GM18861 (cell line): ENCODE results near the gene RASGRF1.
"Not testable (repeated sequence)": the region's sequence is repeated elsewhere in the genome, so short reads cannot be mapped to it uniquely, and the experiment has no call there.

ENCODE experiments used
- ATAC-seq: cut with Tn5 transposase; IDR thresholded peaks from one replicate; pipeline ENCODE4 v1.9.1; 2021; ENCODE audit not compliant: unreplicated experiment

RASGRF1 gene

GRCh38 chr15:78937132-78937739 lies 153.3 kb downstream of the RASGRF1 start:
- no peak for ATAC-seq

GRCh38 chr15:78934655-78935023 lies 155.9 kb downstream of the RASGRF1 start:
- ATAC-seq, result no peak

- ATAC-seq, result no peak
Measured at GRCh38 chr15:78933823-78934654, 156.5 kb downstream of the RASGRF1 start.

DNA sequence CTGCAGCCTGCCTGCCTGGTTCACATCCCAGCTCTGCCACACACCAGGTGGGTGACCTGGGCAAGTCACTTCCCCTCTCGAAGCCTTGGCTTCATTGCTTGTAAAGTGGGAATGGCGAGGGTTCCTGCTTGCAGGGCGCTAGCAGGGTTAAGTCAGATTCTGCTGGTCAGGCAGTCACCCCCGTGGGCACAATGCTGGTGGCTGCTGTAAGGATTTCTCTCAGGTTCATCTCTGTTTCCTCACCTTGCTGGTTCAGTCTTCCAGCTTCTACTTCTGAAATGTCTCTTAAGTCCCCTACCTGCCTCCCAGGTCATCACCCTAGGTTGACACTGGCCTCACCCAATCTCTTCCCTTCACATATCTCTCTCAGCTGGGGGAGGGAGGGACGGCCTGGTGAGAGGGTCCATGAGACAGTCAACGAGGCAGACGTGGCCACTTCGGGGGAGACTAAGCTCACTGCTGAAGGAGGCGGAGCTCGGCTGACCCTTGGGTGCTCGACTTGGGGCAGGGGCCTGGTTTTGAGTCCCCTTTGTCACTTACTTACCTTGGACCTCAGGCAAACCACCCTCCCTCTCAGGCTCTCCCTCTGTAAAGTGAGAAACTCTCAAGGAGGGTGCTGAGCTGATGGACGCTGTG lies 157.3 kb downstream of the RASGRF1 start:
- ATAC-seq, result no peak

- ATAC-seq, result no peak
Measured at GRCh38 chr15:78932258-78932808, 158.2 kb downstream of the RASGRF1 start.

- ATAC-seq, result no peak
Measured at GRCh38 chr15:78931439-78932257, 158.9 kb downstream of the RASGRF1 start.

DNA sequence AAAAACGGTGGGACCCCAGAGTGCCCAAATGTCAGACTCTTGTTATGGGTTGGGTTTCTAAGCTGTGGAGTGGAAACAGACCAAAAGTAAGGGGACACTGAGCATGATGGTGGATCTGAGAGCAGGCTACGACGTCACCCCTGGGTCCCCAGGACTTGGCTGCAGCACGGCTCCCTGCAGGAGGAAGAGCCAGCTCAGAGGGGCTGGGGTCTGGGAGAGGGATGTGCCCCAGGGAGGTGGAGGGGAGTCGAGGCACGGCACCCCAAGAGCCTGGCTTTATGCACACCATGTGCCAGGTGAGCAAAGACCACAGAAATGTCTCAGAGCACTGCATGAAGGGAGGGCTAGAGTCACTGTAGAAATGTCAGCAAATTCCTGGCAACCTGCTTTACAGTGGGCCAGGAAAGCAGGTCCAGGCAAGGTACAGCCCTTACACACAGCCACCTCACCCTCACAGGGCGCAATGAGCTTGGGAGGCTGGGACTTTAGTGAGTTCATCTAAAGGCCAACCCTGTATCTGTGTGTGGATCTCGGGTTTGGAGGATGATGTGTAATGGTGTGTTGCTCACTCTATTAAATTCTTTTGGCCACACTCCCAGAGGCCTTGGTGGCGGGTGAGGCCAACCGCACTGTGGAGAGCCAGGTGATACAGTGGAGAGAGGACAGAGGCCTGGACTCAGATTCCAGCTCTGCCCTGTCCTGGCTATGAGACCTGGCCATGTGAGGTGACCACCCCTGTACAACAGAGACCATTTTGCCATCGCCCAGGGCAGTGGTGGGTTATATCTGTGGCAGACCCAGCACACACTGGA lies 159.8 kb downstream of the RASGRF1 start:
- no peak for ATAC-seq

DNA sequence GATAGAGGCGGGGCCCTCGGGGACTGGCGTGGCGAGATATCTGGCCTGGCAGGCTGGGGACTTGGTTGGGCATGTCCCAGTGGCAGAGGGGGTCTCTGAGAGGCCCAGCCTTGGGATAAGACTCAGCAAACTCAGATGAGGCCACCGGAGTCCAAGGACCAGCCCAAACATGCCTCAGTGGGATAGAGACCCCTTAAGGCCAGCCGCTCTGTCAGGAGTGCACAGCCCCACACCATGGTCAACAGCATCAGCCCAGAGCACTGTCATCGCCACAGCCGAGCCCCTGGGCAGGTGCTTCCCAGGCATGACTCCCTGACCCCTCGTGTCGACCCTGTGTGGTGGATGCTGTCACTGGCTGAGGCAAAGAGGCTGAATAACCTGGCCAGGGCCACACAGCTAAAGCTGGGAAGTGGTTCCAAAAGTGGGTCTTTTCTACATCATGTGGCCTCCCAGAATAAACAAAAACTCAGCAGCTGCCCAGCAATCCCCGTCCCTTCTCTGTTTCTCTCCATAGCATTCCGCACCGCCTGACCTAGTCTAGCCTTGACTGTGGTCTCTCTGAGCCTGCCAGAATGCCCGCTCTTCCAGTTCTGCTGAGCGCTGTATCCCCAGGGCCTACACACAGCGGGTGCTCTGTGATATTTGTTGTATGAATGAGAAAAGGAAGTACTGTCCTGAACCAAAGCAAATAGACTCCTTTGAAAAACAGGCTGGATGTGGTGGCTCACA lies 160.9 kb downstream of the RASGRF1 start:
- ATAC-seq, result no peak

DNA sequence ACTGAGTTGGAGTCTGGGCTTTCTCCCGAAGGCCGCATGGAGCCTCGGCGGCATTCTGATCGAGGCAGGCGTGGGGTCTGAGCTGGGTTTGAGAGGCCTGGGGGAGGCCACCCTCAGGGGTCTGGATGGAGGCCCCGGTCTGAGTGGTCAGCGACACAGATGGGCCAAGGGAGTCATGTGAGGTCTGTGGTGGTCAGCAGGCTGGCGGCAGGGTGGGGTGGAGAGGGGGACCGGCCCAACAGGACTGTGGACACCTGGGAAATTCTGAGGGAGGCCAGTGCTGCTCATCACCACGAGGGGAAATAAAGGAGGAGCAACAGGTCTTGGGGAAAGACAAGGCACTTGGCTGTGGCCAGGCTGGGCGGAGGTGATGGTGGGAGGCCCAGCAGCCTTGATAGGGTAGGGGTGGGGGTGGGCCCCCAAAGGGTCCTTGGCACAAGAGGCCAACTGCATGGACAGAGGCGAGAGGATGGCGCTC lies 161.9 kb downstream of the RASGRF1 start:
- no peak for ATAC-seq

DNA sequence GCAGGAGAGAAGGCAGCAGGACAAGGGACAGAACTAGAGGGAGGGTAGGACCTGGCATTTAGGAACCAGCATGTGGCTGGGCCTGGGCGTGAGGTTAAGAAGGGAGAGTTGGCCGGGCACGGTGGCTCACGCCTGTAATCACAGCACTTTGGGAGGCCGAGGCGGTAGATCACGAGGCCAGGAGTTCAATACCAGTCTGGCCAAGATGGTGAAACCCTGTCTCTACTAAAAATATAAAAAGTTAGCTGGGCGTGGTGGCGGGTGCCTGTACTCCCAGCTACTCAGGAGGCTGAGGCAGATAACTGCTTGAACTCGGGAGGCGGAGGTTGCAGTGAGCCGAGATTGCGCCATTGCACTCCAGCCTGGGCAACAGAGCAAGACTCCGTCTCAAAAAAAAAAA lies 162.4 kb downstream of the RASGRF1 start:
- ATAC-seq, result not testable (repeated sequence)

- no peak for ATAC-seq
Measured at GRCh38 chr15:78927077-78927790, 163.3 kb downstream of the RASGRF1 start.

DNA sequence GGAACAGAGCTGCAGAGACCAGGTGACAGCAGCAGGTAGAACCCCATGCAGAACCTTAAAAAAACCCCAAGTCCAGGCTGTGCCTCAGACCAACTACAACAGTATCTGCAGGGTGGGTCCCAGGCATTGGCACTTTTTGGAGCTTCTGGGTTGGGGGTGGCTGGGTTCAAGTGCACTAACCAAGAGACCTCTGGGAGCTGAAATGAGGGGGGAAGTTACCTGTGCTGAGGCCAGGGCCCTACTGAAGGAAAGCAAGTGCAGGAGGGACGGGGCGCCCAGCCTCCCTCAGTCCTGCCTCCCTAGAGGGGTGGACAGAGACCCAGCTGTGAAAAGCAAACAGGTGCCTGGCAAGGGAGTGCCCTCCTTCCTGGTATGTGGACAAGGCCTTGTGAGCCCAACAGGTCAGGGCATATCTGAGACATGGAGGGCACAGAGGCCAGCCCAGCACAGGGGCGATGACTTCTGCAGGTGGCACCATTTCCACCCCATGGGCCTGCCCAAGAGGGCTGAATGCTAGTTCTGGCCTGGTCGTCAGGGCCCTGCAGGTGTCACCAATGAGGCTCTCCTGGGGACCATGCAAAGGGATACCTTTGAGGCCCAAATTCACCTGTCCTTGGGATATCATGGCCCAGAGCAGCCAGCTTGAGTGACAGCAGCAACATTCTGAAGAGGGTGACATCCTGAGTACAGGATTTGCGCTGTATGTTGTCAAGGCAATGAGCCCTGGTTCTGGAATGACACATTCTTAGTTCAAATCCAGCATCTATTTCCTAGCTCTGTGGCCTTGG lies 164.4 kb downstream of the RASGRF1 start:
- ATAC-seq, result no peak

DNA sequence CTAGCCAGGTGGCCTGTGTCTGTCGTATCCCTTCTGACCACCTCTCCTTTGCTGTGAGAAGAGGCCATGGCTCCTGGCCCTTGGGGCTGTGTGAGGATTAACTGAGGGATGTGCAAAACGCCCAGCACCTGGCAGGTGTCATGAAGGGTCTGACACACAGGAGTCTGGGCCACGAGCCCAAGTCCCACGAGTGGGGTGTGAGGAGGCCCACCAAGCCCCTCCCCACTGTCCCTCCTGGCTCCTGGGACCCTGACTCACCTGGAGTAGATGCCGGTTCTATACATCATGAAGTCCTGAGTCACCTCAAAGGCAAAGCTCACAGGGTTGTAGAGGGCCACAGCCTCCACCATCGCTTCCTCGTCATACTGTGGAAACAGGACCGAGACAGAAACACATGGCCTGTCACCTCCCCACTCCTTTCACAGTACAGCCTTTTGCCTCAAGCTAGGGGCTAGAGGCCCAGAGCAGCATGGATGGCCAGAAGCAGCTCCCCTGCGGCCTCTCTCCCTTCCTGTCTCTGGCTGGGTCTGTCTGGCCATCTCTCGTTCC lies 165.4 kb downstream of the RASGRF1 start:
- ATAC-seq, result no peak

GRCh38 chr15:78923480-78924360 lies 166.9 kb downstream of the RASGRF1 start:
- no peak for ATAC-seq

- no peak for ATAC-seq
Measured at GRCh38 chr15:78923015-78923414, 167.6 kb downstream of the RASGRF1 start.

DNA sequence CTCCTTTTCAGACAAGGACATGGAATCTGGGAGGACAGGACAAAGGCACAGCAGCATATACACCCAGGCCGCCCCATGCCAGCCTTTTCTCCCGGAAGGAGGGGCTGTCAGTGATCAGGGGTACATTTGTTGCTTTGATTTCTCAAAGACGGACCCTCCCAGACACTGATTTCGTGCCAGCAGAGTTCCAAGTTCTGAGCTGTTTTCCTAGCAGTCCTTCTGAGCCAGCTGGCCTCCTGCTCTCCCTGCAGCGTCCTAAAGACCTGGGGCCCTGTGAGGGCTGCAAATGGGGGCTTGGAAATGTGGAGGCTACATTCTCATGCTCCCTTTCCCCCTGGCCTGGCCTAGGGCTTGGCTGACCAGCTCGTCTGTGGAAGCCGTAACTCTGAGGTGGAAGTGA lies 168.1 kb downstream of the RASGRF1 start:
- ATAC-seq, result no peak

DNA sequence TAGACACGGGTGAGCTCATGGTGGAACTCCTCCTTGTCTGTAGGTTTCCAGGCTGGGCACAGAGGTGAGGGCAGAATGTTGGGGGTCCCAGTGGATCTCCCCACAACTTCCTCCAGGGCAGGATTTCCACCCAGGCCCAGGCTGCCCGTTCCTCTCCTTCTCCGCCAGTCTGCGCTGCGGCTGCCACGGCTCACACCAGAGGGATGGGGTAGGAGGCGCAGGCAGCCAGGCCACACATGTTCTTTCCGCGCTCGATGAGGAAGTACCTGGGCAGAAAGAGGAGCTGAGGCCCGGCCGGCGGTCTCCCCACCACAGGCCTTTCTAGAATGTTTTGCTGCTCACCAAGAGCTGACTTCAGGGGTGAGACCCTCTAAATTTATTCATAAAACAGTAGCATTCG lies 168.6 kb downstream of the RASGRF1 start:
- ATAC-seq, result no peak
